Brain microvascular endothelial cell (primary cell): ENCODE measurements around the gene FARP1.

ENCODE experiments used
- DNase-seq: peaks from one replicate; pipeline ENCODE4 v3.0.0-alpha.2; 2020
- H3K27ac ChIP-seq: fragments of 250-450 bp; sonication (Bioruptor Pico); 2 replicates; pipeline ENCODE4 v1.5.1; 2020; ENCODE audit warnings: mild to moderate bottlenecking, moderate library complexity
- H3K27me3 ChIP-seq: fragments of 250-450 bp; sonication (Bioruptor Pico); replicated peaks from 2 replicates; pipeline ENCODE4 v1.5.1; 2020; ENCODE audit warnings: mild to moderate bottlenecking
- H3K36me3 ChIP-seq: fragments of 250-450 bp; sonication (Bioruptor Pico); replicated peaks from 2 replicates; pipeline ENCODE4 v1.5.1; 2020; ENCODE audit warnings: mild to moderate bottlenecking
- H3K4me3 ChIP-seq: 2 replicates; pipeline ENCODE4 v1.5.1; 2011; ENCODE audit warnings: low read depth, mild to moderate bottlenecking, control low read depth, low read length, moderate library complexity
- in situ Hi-C: cut with HindIII; loops from 2 replicates; pipeline ENCODE4 v1.10.0; 2017; ENCODE audit warnings: low sequenced_read_pairs, low pct_ligation_motif_present
- TF ChIP-seq, protein P1 (sequence below): IDR thresholded peaks from 2 replicates; pipeline ENCODE4 v1.5.1; 2011; ENCODE audit warnings: low read depth, mild to moderate bottlenecking, moderate library complexity, low read length, control low read depth, inconsistent platforms; ENCODE audit errors: missing control alignments

The FARP1 gene

DNA sequence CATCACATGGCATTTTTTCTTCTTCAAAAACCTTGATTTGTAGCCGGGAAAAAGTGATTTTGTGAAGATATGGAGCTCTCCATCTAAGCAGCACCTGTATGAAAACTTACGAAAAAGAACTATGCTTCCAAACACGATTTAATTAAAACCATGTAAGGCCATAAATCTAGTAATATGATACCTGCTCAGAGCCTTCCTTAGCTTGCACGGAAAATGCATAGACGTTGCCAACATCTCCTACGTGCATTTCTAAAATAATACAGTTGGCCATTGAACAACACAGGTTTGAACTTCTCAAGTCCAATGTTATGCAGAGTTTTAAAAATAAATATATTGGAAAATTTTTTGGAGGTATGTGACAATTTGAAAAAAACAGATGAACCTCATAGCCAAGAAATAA lies 93.3 kb downstream of the FARP1 start:
- H3K27ac ChIP-seq, result no peak overlapping the region
- in situ Hi-C loops, result no loop called here
- TF ChIP-seq, protein P1, sequence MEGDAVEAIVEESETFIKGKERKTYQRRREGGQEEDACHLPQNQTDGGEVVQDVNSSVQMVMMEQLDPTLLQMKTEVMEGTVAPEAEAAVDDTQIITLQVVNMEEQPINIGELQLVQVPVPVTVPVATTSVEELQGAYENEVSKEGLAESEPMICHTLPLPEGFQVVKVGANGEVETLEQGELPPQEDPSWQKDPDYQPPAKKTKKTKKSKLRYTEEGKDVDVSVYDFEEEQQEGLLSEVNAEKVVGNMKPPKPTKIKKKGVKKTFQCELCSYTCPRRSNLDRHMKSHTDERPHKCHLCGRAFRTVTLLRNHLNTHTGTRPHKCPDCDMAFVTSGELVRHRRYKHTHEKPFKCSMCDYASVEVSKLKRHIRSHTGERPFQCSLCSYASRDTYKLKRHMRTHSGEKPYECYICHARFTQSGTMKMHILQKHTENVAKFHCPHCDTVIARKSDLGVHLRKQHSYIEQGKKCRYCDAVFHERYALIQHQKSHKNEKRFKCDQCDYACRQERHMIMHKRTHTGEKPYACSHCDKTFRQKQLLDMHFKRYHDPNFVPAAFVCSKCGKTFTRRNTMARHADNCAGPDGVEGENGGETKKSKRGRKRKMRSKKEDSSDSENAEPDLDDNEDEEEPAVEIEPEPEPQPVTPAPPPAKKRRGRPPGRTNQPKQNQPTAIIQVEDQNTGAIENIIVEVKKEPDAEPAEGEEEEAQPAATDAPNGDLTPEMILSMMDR, result no peak
- no peak for DNase-seq
- no peaks in the 10 kb centered on the region for H3K27me3 ChIP-seq
- no peak overlapping the region for H3K4me3 ChIP-seq
- H3K36me3 ChIP-seq, result no peaks in the 10 kb centered on the region

DNA sequence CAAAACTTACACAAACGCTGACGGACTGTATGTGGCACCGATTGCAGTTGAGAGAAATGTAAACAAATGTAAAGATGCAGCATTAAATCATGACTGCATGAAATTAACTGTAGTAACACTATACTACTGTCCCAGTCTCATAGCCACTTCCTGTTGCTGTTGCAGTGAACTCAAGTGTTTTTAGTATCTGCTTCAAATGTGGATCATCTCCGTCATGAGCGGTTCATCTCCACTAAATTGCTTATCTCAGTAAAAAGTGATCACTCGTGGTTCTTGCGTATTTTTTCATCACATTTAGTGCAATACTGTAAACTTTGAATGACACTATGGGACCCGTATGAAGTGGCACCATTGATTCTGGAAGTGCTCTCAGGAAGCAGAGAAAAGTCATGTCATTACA lies 94.4 kb downstream of the FARP1 start:
- Histone ChIP-seq H3K36me3 (no peaks in the 10 kb centered on the region), H3K4me3 (no peak overlapping the region), H3K27ac (no peak overlapping the region), H3K27me3 (no peaks in the 10 kb centered on the region)
- TF ChIP-seq, protein P1, result no peak
- in situ Hi-C loops, result no loop called here
- DNase-seq, result no peak

- no peak for DNase-seq
- Histone ChIP-seq H3K36me3 (no peaks in the 10 kb centered on the region), H3K4me3 (no peak overlapping the region), H3K27me3 (no peaks in the 10 kb centered on the region), H3K27ac (no peak overlapping the region)
- TF ChIP-seq, protein P1, result no peak
- in situ Hi-C loops, result no loop called here
Measured at GRCh38 chr13:98239162-98240076, 96.5 kb downstream of the FARP1 start.

DNA sequence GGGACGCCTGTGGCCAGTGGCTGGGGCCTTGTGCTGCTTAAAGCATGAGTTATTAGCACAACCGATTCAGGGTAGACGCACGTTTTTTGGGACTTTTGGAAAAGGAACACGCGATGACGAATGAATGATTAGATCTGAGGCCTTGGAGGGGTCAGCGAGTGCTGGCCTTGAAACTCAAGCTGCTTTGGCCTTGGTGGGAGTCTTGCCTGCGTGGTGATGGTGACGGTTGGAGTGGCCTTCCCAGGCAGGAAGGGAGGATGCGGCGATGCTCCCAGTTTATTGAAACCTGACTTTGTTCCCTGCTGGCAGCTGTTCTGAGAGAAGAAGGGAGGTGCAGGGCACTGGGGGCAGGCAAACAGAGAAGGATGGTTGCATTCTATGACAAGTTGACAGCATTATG lies 97.2 kb downstream of the FARP1 start:
- H3K27me3 ChIP-seq, result no peaks in the 10 kb centered on the region
- TF ChIP-seq, protein P1, result no peak
- H3K4me3 ChIP-seq, result no peak overlapping the region
- in situ Hi-C loops, result no loop called here
- no peak for DNase-seq
- no peaks in the 10 kb centered on the region for H3K36me3 ChIP-seq
- H3K27ac ChIP-seq, result no peak overlapping the region

GRCh38 chr13:98240974-98241373 lies 98.1 kb downstream of the FARP1 start:
- in situ Hi-C loops, result no loop called here
- Histone ChIP-seq H3K36me3 (no peaks in the 10 kb centered on the region), H3K27ac (no peak overlapping the region), H3K27me3 (no peaks in the 10 kb centered on the region), H3K4me3 (no peak overlapping the region)
- no peak for DNase-seq
- TF ChIP-seq, protein P1, result no peak

- Histone ChIP-seq H3K4me3 (no peak overlapping the region), H3K36me3 (no peaks in the 10 kb centered on the region), H3K27me3 (no peaks in the 10 kb centered on the region), H3K27ac (no peak overlapping the region)
- DNase-seq, result no peak
- in situ Hi-C loops, result no loop called here
- TF ChIP-seq, protein P1, result no peak
Measured at GRCh38 chr13:98241976-98242375, 99.1 kb downstream of the FARP1 start.
